ENCODE results near the gene ASB14.

DNA sequence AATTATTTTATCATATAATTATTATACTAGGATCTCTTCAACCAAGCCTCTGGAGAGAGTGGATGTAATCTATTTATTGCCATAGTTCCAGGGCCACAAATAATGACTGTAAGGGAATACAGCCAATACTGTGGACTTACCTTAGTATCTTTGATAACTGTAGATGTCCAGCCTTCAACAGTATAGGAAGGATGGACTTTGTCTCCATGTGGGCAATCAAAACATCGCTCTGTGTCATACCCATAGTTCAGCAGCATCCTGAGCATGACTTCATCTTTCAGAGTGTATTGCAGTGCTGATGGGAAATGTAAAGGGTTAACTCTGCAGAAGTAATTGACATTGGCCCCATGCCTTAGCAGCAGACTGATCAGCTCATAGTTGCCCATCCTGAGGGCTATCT is 14.2 kb downstream of the ASB14 start:
- TF ChIP-seq, protein P1, sequence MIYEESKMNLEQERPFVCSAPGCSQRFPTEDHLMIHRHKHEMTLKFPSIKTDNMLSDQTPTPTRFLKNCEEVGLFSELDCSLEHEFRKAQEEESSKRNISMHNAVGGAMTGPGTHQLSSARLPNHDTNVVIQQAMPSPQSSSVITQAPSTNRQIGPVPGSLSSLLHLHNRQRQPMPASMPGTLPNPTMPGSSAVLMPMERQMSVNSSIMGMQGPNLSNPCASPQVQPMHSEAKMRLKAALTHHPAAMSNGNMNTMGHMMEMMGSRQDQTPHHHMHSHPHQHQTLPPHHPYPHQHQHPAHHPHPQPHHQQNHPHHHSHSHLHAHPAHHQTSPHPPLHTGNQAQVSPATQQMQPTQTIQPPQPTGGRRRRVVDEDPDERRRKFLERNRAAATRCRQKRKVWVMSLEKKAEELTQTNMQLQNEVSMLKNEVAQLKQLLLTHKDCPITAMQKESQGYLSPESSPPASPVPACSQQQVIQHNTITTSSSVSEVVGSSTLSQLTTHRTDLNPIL (CRISPR knock-in tag; IDR thresholded peaks at IDR 0.05; ENCODE audit: low read depth): no peak
- TF ChIP-seq, protein P2, sequence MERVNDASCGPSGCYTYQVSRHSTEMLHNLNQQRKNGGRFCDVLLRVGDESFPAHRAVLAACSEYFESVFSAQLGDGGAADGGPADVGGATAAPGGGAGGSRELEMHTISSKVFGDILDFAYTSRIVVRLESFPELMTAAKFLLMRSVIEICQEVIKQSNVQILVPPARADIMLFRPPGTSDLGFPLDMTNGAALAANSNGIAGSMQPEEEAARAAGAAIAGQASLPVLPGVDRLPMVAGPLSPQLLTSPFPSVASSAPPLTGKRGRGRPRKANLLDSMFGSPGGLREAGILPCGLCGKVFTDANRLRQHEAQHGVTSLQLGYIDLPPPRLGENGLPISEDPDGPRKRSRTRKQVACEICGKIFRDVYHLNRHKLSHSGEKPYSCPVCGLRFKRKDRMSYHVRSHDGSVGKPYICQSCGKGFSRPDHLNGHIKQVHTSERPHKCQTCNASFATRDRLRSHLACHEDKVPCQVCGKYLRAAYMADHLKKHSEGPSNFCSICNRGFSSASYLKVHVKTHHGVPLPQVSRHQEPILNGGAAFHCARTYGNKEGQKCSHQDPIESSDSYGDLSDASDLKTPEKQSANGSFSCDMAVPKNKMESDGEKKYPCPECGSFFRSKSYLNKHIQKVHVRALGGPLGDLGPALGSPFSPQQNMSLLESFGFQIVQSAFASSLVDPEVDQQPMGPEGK (CRISPR knock-in tag; IDR thresholded peaks at IDR 0.05; ENCODE audit: borderline replicate concordance): no peak
- TF ChIP-seq ZFP3 (CRISPR knock-in tag; IDR thresholded peaks at IDR 0.05): no peak

Data from SK-N-SH treated with all-trans-retinoic acid at 6 μM for 48 hours (cell line).